Skeletal muscle tissue (tissue), 4 donors: Measurements from ENCODE around the gene HEY2. TPM values are rescaled to one million over a fixed set of nuclear protein-coding genes. Genes with fewer than 3 reads are reported as not detected.

Experiments
- H3K27ac ChIP-seq: one replicate; pipeline ENCODE4 v1.7.0; 2013; ENCODE audit warnings: mild to moderate bottlenecking, low read depth, low read length, inconsistent platforms
- H3K27me3 ChIP-seq, 3 donors: one replicate each; pipeline ENCODE4 v1.7.0; 2013; ENCODE audit warnings: low read length in 3 of 3; ENCODE audit not compliant: control insufficient read depth in 3 of 3, insufficient read depth in 3 of 3
- H3K36me3 ChIP-seq, 3 donors: one replicate each; pipeline ENCODE4 v1.7.0; 2013; ENCODE audit warnings: low read length in 3 of 3; ENCODE audit not compliant: control insufficient read depth in 3 of 3, insufficient read depth in 3 of 3
- H3K4me1 ChIP-seq, 3 donors: one replicate each; pipeline ENCODE4 v1.7.0; 2013; ENCODE audit warnings: low read length in 3 of 3, mild to moderate bottlenecking in 3 of 3; ENCODE audit not compliant: control insufficient read depth in 3 of 3, insufficient read depth in 3 of 3
- H3K4me3 ChIP-seq, 3 donors: one replicate each; pipeline ENCODE4 v1.7.0; 2013; ENCODE audit warnings: low read length in 3 of 3
- H3K9ac ChIP-seq, 3 donors: one replicate each; pipeline ENCODE4 v1.7.0; 2013; ENCODE audit warnings: low read length in 3 of 3, mild to moderate bottlenecking in 3 of 3, moderate library complexity in 2 of 3, low read depth in 1 of 3
- H3K9me3 ChIP-seq, 3 donors: one replicate each; pipeline ENCODE4 v1.7.0; 2013; ENCODE audit warnings: low read length in 3 of 3; ENCODE audit not compliant: control insufficient read depth in 3 of 3
- total RNA-seq: library from RNA; depleted of rRNA; stranded (reverse); fragments of >200 nt; gene quantifications from one replicate; pipeline ENCODE4 v1.2.3, GENCODE V29; 2014
- donor health status: Osteomylitis.

Gene HEY2
- total RNA-seq, 1 donor from 2014 or later = 7.3 TPM

GRCh38 chr6:125750692-125751333 is 1.4 kb downstream of the HEY2 start:
- peak overlapping the region; percentile 98 for H3K27ac ChIP-seq
- peak overlapping the region; percentile 88 to 96 (median 93) for H3K9ac ChIP-seq
- H3K36me3 ChIP-seq = peaks cover 0 to 14% (median 6%) of the 10 kb centered on the region in 3 donors
- H3K4me3 ChIP-seq = peak overlapping the region; percentile 76 to 92 (median 91)
- peaks cover 3 to 24% (median 12%) of the 10 kb centered on the region in 3 donors for H3K4me1 ChIP-seq
- H3K9me3 ChIP-seq = no peaks in the 10 kb centered on the region
- peaks cover 0 to 2% (median 0%) of the 10 kb centered on the region in 3 donors for H3K27me3 ChIP-seq

- no peaks in the 10 kb centered on the region for H3K9me3 ChIP-seq
- H3K36me3 ChIP-seq = peaks cover 0 to 17% (median 6%) of the 10 kb centered on the region in 3 donors
- H3K4me1 ChIP-seq = peaks cover 3 to 21% (median 12%) of the 10 kb centered on the region in 3 donors
- peak overlapping the region in 2 of 3 donors; percentile 9 to 45 for H3K9ac ChIP-seq
- H3K4me3 ChIP-seq = peak overlapping the region; percentile 76 to 92 (median 91)
- H3K27me3 ChIP-seq = peaks cover 0 to 2% (median 0%) of the 10 kb centered on the region in 3 donors
- H3K27ac ChIP-seq = peak overlapping the region; percentile 32
Measured at GRCh38 chr6:125751334-125751916, 2.0 kb downstream of the HEY2 start.

GRCh38 chr6:125752773-125753172 is 3.3 kb downstream of the HEY2 start:
- Histone ChIP-seq H3K9me3 (no peaks in the 10 kb centered on the region), H3K4me3 (no peak overlapping the region), H3K27ac (no peak overlapping the region), H3K36me3 (peaks cover 0 to 17% (median 6%) of the 10 kb centered on the region in 3 donors), H3K4me1 (peaks cover 3 to 21% (median 12%) of the 10 kb centered on the region in 3 donors), H3K27me3 (peaks cover 0 to 2% (median 0%) of the 10 kb centered on the region in 3 donors), H3K9ac (peak overlapping the region in 2 of 3 donors; percentile 42 to 54)

GRCh38 chr6:125753218-125753936 is 3.9 kb downstream of the HEY2 start:
- no peaks in the 10 kb centered on the region for H3K27me3 ChIP-seq
- H3K9ac ChIP-seq = peak overlapping the region in 2 of 3 donors; percentile 42 to 54
- peaks cover 3 to 19% (median 12%) of the 10 kb centered on the region in 3 donors for H3K4me1 ChIP-seq
- no peaks in the 10 kb centered on the region for H3K9me3 ChIP-seq
- H3K4me3 ChIP-seq = peak overlapping the region in 1 of 3 donors; percentile 4
- H3K27ac ChIP-seq = peak overlapping the region; percentile 23
- peaks cover 0 to 17% (median 6%) of the 10 kb centered on the region in 3 donors for H3K36me3 ChIP-seq

GRCh38 chr6:125753937-125754259 is 4.5 kb downstream of the HEY2 start:
- Histone ChIP-seq H3K36me3 (peaks cover under 1 to 17% (median 6%) of the 10 kb centered on the region in 3 donors), H3K9ac (no peak overlapping the region), H3K4me3 (peak overlapping the region in 1 of 3 donors; percentile 4), H3K9me3 (no peaks in the 10 kb centered on the region), H3K27ac (no peak overlapping the region), H3K27me3 (no peaks in the 10 kb centered on the region), H3K4me1 (peaks cover 3 to 13% (median 12%) of the 10 kb centered on the region in 3 donors)

GRCh38 chr6:125754566-125754965 is 5.1 kb downstream of the HEY2 start:
- H3K36me3 ChIP-seq = peaks cover 7 to 21% (median 13%) of the 10 kb centered on the region in 3 donors
- H3K27ac ChIP-seq = no peak overlapping the region

GRCh38 chr6:125759184-125759902 is 9.9 kb downstream of the HEY2 start:
- Histone ChIP-seq H3K36me3 (peaks cover 11 to 20% (median 18%) of the 10 kb centered on the region in 3 donors), H3K9ac (no peak overlapping the region), H3K4me3 (no peak overlapping the region), H3K9me3 (no peaks in the 10 kb centered on the region), H3K27ac (no peak overlapping the region), H3K4me1 (peaks cover 0 to 3% (median 0%) of the 10 kb centered on the region in 3 donors), H3K27me3 (no peaks in the 10 kb centered on the region)

More at GRCh38 chr6:125754566-125754965, 5.1 kb downstream of the HEY2 start:
- H3K27me3 ChIP-seq = no peaks in the 10 kb centered on the region
- H3K9me3 ChIP-seq = no peaks in the 10 kb centered on the region
- no peak overlapping the region for H3K4me3 ChIP-seq
- peaks cover 3 to 13% (median 11%) of the 10 kb centered on the region in 3 donors for H3K4me1 ChIP-seq
- H3K9ac ChIP-seq = no peak overlapping the region

GRCh38 chr6:125759959-125760457 is 10.6 kb downstream of the HEY2 start:
- Histone ChIP-seq H3K9ac (no peak overlapping the region), H3K27me3 (no peaks in the 10 kb centered on the region), H3K27ac (no peak overlapping the region), H3K4me1 (peaks cover 0 to 3% (median 0%) of the 10 kb centered on the region in 3 donors), H3K9me3 (no peaks in the 10 kb centered on the region), H3K4me3 (no peak overlapping the region), H3K36me3 (peaks cover 11 to 18% (median 15%) of the 10 kb centered on the region in 3 donors)

- H3K36me3 ChIP-seq = peaks cover 4 to 9% (median 7%) of the 10 kb centered on the region in 3 donors
- H3K9ac ChIP-seq = no peak overlapping the region
- peaks cover 0 to 4% (median 3%) of the 10 kb centered on the region in 3 donors for H3K4me1 ChIP-seq
- no peaks in the 10 kb centered on the region for H3K27me3 ChIP-seq
- no peaks in the 10 kb centered on the region for H3K9me3 ChIP-seq
- H3K27ac ChIP-seq = no peak overlapping the region
- no peak overlapping the region for H3K4me3 ChIP-seq
Measured at GRCh38 chr6:125764121-125764671, 14.8 kb downstream of the HEY2 start.
